AG04449 (cell line): ENCODE results near the gene PLK2.

Experiments
- CTCF ChIA-PET: fragments of 350-600 bp; formaldehyde crosslinking; extraction: SDS; loops from one replicate; lab custom pipeline; 2021; ENCODE audit warnings: antibody characterized with exemption; lab: Yijun Ruan, JAX
- POLR2A ChIA-PET: fragments of 400-600, 350-600 bp; formaldehyde crosslinking; extraction: SDS; loops from one replicate; lab custom pipeline; 2020; ENCODE audit warnings: antibody characterized with exemption, inconsistent platforms; lab: Yijun Ruan, JAX
- DNase-seq: peaks from one replicate; pipeline ENCODE4 v3.0.0-alpha.2; 2010; ENCODE audit warnings: low read depth, low spot score
- H3K4me3 ChIP-seq: 2 replicates; pipeline ENCODE4 v1.5.1; 2011; ENCODE audit warnings: low read depth, mild to moderate bottlenecking, control low read depth, low read length
- TF ChIP-seq, protein P1 (sequence below): IDR thresholded peaks from one replicate; pipeline ENCODE4 v1.5.1; 2011; ENCODE audit warnings: mild to moderate bottlenecking, moderate library complexity, low read length, control low read depth, inconsistent platforms; ENCODE audit not compliant: insufficient read depth; ENCODE audit errors: missing control alignments

The PLK2 gene

DNA sequence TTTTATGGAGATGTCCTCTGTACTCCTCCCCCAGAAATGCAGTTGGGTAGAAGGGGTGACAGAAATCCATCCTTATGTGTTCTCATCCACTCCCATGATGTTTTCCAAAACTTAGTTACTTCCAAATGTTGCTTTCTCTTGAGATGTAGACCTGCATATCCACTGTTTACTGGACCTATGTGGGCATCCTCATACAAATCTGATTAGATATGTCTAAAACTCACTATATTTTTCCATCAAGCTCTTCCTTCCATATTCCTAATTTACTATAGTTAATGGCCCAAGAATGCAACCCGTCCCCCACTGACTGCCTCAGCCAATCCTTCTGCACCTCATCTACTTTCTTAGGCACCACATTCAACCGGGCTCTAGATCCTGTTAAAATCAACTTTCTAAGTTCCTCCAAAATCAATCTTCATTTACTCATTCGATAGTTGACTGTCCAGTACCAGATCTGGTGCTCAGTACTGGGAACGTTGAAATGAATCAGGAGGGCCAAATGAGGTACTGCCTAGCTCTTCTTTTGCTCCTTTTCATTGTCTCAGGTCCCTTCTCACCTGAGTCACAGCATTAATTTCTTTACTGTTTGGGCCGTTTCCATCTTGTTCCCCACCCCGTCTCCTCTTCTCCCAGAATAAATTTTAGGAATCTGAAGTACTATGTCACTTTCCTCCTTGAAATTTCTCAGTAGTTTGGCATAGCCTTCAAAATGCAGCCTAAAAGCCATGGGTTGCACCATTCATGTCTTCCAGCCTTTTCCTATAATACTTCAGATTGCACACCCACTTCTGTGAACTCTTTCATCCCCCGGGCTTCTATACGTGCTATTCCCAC is 7.9 kb downstream of the PLK2 start:
- no peak overlapping the region for H3K4me3 ChIP-seq
- ChIA-PET POLR2A (interaction anchor here (0.5 to 0.6 kb wide), 2 partner anchors 317 to 610 kb away, joined by 3 read pairs; no protein-coding TSS in a partner anchor), CTCF (interaction anchor here (1.8 kb wide), 1 partner anchor 9 kb away, joined by 7 read pairs; the partner anchor contains the start of gene PLK2)
- TF ChIP-seq, protein P1, sequence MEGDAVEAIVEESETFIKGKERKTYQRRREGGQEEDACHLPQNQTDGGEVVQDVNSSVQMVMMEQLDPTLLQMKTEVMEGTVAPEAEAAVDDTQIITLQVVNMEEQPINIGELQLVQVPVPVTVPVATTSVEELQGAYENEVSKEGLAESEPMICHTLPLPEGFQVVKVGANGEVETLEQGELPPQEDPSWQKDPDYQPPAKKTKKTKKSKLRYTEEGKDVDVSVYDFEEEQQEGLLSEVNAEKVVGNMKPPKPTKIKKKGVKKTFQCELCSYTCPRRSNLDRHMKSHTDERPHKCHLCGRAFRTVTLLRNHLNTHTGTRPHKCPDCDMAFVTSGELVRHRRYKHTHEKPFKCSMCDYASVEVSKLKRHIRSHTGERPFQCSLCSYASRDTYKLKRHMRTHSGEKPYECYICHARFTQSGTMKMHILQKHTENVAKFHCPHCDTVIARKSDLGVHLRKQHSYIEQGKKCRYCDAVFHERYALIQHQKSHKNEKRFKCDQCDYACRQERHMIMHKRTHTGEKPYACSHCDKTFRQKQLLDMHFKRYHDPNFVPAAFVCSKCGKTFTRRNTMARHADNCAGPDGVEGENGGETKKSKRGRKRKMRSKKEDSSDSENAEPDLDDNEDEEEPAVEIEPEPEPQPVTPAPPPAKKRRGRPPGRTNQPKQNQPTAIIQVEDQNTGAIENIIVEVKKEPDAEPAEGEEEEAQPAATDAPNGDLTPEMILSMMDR: no peak
- no peak for DNase-seq

DNA sequence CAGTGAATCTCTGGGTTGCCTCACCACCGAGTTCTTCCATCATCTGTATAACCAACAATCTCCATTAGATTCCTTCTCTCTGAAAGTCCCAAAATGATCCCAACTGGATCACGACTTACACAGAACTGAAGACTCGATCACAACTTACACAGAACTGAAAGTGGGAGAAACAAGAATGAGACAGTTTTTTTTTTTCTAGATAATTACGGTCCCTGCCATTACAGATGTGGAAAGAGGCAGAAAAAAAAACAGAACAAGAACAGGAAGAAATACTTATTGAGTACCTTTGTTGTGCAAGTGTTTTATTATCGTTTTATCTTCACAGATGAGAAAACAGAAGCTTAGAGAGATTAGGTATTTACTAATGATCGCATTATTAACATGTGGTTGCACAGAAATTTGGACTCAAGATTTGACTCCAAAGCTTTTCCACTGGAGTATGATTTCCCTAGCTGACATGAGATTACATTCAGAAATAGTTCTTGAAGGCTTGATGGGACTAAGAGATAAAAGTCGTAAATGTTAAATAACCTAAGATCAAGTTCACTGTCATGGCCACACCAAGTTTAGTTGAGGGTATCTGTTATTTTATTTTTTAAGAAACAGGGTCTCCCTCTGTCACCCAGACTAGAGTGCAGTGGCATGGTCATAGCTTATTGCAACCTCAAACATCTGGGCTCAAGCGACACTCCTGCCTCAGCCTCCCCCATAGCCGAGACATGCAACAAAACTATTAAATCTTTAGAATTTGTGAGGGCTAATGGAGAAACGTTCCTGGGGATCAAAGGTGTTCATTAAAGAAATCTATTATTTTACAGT is 8.9 kb downstream of the PLK2 start:
- CTCF ChIA-PET: interaction anchor here (1.8 kb wide), 1 partner anchor 10 kb away, joined by 7 read pairs; the partner anchor contains the start of gene PLK2
- DNase-seq: no peak
- TF ChIP-seq, protein P1: no peak
- no peak overlapping the region for H3K4me3 ChIP-seq
- POLR2A ChIA-PET: interaction anchor here (1.3 kb wide), 1 partner anchor 1153 kb away, joined by 4 read pairs; no protein-coding TSS in a partner anchor

DNA sequence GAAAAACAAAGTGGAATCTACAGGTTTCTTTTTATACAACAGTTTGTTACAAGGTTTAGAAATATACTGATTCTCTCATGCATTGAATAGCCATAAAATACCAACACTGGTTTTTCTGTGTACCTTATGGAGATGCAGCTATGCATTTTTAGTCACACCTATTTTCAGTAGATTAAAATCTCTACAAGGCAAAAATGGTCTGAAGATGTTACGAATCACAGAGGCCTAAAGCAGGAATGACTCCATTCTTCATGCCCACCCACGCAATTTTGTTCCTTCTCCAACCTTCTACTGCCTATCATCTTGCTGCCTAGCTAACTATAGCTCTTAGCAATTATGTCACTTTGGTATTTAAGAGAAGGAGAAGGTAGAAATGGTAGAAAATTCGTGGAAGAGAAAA is 9.9 kb downstream of the PLK2 start:
- POLR2A ChIA-PET: interaction anchor here (0.9 to 1.3 kb wide), 2 partner anchors 10 to 1152 kb away, joined by 4 read pairs; partner anchors contain the start of gene PLK2
- CTCF ChIA-PET: interaction anchor here (1.0 to 2.8 kb wide), 3 partner anchors 262 to 1150 kb away, joined by 3 to 8 read pairs (median 3); no protein-coding TSS in a partner anchor
- H3K4me3 ChIP-seq: no peak overlapping the region
- no peak for DNase-seq
- TF ChIP-seq, protein P1: no peak

DNA sequence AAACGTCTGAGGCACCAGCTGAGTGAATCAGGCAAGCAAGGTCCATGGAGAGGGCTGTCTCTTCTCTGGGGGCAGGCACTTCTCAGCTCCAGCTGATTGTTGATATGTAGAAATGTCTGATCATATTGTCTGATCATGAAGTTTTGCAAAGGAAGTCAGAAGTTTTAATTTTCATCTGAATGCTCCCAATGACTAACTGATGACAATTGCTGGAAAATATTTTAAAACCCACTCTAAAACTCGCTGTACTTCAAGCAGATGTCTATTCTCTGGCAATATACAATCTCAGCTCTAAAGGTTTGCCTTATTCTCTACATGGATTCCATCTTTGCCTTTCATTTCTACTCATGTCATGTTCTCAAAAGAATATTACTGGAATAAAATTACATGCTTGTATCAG is 12.7 kb downstream of the PLK2 start:
- ChIA-PET CTCF (no interaction called here), POLR2A (interaction anchor here (2.9 kb wide), 1 partner anchor 12 kb away, joined by 10 read pairs; the partner anchor contains the start of gene PLK2)
- DNase-seq: no peak
- TF ChIP-seq, protein P1: no peak
- H3K4me3 ChIP-seq: no peak overlapping the region

DNA sequence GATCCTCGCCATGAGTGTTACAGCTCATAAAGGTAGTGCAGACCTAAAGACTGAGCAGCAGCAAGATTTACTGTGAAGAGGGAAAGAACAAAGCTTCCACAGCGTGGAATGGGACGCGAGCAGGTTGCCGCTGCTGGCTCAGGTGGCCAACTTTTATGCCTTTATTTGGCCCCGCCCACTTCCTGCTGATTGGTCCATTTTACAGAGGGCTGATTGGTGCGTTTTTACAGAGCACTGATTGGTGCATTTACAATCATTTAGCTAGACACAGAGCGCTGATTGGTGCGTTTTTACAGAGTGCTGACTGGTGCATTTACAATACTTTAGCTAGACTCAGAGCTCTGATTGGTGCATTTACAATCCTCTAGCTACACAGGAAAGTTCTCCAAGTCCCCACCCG is 13.9 kb downstream of the PLK2 start:
- TF ChIP-seq, protein P1: no peak
- H3K4me3 ChIP-seq: no peak overlapping the region
- ChIA-PET CTCF (interaction anchor here (1.0 to 1.3 kb wide), 3 partner anchors 10 to 1147 kb away, joined by 3 read pairs; no protein-coding TSS in a partner anchor), POLR2A (no interaction called here)
- DNase-seq: no peak
